GM23338 (cell line): ENCODE measurements around the gene HABP4. TPM values are rescaled to one million over a fixed set of nuclear protein-coding genes. Genes with fewer than 3 reads are reported as not detected.

Experiments
- ATAC-seq: fragments of 200-7000 bp; cut with Tn5 transposase; 3 replicates; pipeline ENCODE4 v1.9.1; 2020
- DNase-seq: peaks from one replicate; pipeline ENCODE4 v3.0.0-alpha.2; 2015; ENCODE audit warnings: low spot score
- H2AFZ ChIP-seq: fragments of 200-600 bp; sonication (generic); 2 replicates; pipeline ENCODE4 v1.8.0; 2016; ENCODE audit warnings: antibody characterized with exemption, mild to moderate bottlenecking, moderate library complexity
- H3F3A ChIP-seq: fragments of 200-600 bp; sonication (generic); replicated peaks from 2 replicates; pipeline ENCODE4 v1.8.0; 2017; ENCODE audit warnings: antibody characterized with exemption, mixed run types, low read depth
- H3K27ac ChIP-seq: fragments of 200-600 bp; sonication (generic); 2 replicates; pipeline ENCODE4 v1.6.1; 2016; ENCODE audit warnings: low read depth
- H3K27me3 ChIP-seq: fragments of 200-600 bp; sonication (generic); 2 replicates; pipeline ENCODE4 v1.8.0; 2016; ENCODE audit warnings: mild to moderate bottlenecking, mixed run types, moderate library complexity; ENCODE audit not compliant: insufficient read depth
- H3K36me3 ChIP-seq: fragments of 200-600 bp; sonication (generic); 2 replicates; pipeline ENCODE4 v1.8.0; 2016; ENCODE audit warnings: mild to moderate bottlenecking; ENCODE audit not compliant: insufficient read depth
- H3K4me1 ChIP-seq: fragments of 200-600 bp; sonication (generic); 2 replicates; pipeline ENCODE4 v1.8.0; 2016; ENCODE audit warnings: mild to moderate bottlenecking, moderate library complexity; ENCODE audit not compliant: insufficient read depth
- H3K4me2 ChIP-seq: fragments of 200-600 bp; sonication (generic); 2 replicates; pipeline ENCODE4 v1.7.1; 2017; ENCODE audit warnings: mixed run types
- H3K4me3 ChIP-seq: fragments of 200-600 bp; sonication (generic); 2 replicates; pipeline ENCODE4 v1.6.1; 2016; ENCODE audit warnings: mixed run types
- H3K79me2 ChIP-seq: fragments of 200-600 bp; sonication (generic); replicated peaks from 2 replicates; pipeline ENCODE4 v1.8.0; 2017; ENCODE audit warnings: mild to moderate bottlenecking; ENCODE audit not compliant: insufficient read depth
- H3K9me2 ChIP-seq: fragments of 200-600 bp; sonication (generic); 2 replicates; pipeline ENCODE4 v1.8.0; 2017; ENCODE audit not compliant: insufficient read depth
- H4K20me1 ChIP-seq: fragments of 200-600 bp; sonication (generic); replicated peaks from 2 replicates; pipeline ENCODE4 v1.8.0; 2017; ENCODE audit warnings: mild to moderate bottlenecking; ENCODE audit not compliant: insufficient read depth
- H3K27ac Mint-ChIP-seq: 2 replicates; pipeline ENCODE4 v1.8.0; 2020; ENCODE audit warnings: inconsistent platforms, mild to moderate bottlenecking, moderate library complexity, mixed read lengths
- H3K27me3 Mint-ChIP-seq: 3 replicates; pipeline ENCODE4 v1.8.0; 2022; ENCODE audit warnings: low read depth, mild to moderate bottlenecking, moderate library complexity, mixed read lengths, inconsistent platforms; ENCODE audit not compliant: insufficient read depth, poor library complexity
- H3K36me3 Mint-ChIP-seq: 3 replicates; pipeline ENCODE4 v1.8.0; 2021; ENCODE audit warnings: low read depth, mild to moderate bottlenecking, inconsistent platforms, moderate library complexity, mixed read lengths
- H3K4me1 Mint-ChIP-seq: 3 replicates; pipeline ENCODE4 v1.8.0; 2020; ENCODE audit warnings: mild to moderate bottlenecking, inconsistent platforms, mixed read lengths
- H3K4me3 Mint-ChIP-seq: 3 replicates; pipeline ENCODE4 v1.8.0; 2021; ENCODE audit warnings: moderate library complexity, mild to moderate bottlenecking, inconsistent platforms, mixed read lengths
- H3K9me3 Mint-ChIP-seq: 3 replicates; pipeline ENCODE4 v1.8.0; 2020; ENCODE audit warnings: moderate library complexity, mild to moderate bottlenecking, inconsistent platforms, mixed read lengths
- CREB1 ChIP-seq: fragments of 250-450 bp; sonication (Bioruptor Pico); IDR thresholded peaks from 2 replicates; pipeline ENCODE4 v1.5.0; 2020; ENCODE audit warnings: low read depth, mild to moderate bottlenecking, moderate library complexity
- EZH2 ChIP-seq: fragments of 200-600 bp; sonication (generic); IDR thresholded peaks from one replicate; pipeline ENCODE4 v1.8.0; 2017; ENCODE audit warnings: antibody characterized with exemption, mild to moderate bottlenecking, low read depth; ENCODE audit not compliant: unreplicated experiment
- EZH2phosphoT487 ChIP-seq: fragments of 200-600 bp; sonication (generic); IDR thresholded peaks from one replicate; pipeline ENCODE4 v1.8.1; 2018; ENCODE audit warnings: antibody characterized with exemption; ENCODE audit not compliant: unreplicated experiment
- JUNB ChIP-seq: IDR thresholded peaks from one replicate; pipeline ENCODE4 v1.6.1; 2016; ENCODE audit warnings: antibody characterized with exemption; ENCODE audit not compliant: unreplicated experiment
- NANOG ChIP-seq: IDR thresholded peaks from 2 replicates; pipeline ENCODE4 v1.6.1; 2016; ENCODE audit warnings: antibody characterized with exemption, borderline replicate concordance
- STAT1 ChIP-seq: IDR thresholded peaks from one replicate; pipeline ENCODE4 v1.6.1; 2016; ENCODE audit warnings: antibody characterized with exemption; ENCODE audit not compliant: unreplicated experiment
- ZNF114 ChIP-seq: fragments of 250-450 bp; sonication (Bioruptor Pico); IDR thresholded peaks from 2 replicates; pipeline ENCODE4 v1.5.0; 2020; ENCODE audit warnings: mild to moderate bottlenecking, moderate library complexity
- ZNF331 ChIP-seq: fragments of 250-450 bp; sonication (Bioruptor Pico); IDR thresholded peaks from 2 replicates; pipeline ENCODE4 v1.5.0; 2020; ENCODE audit warnings: low read depth, mild to moderate bottlenecking, moderate library complexity
- polyA plus RNA-seq: library from polyadenylated mRNA; unstranded; fragments of >200 nt; fragmentation: Nextera tagmentation; extraction: Ambion mirVana; gene quantifications from 2 replicates; pipeline ENCODE4 v1.2.1, GENCODE V29; 2016
- total RNA-seq: library from RNA; depleted of rRNA; stranded (reverse); fragments of >200 nt; shearing (Covaris generic); gene quantifications from 2 replicates; pipeline ENCODE4 v1.2.3, GENCODE V29; 2014
- TF ChIP-seq, protein P1 (sequence below): fragments of 250-450 bp; sonication (Bioruptor Pico); IDR thresholded peaks from 2 replicates; pipeline ENCODE4 v1.5.0; 2020; ENCODE audit warnings: mild to moderate bottlenecking, moderate library complexity
- TF ChIP-seq, protein P2 (sequence below): IDR thresholded peaks from 2 replicates; pipeline ENCODE4 v1.6.1; 2016; ENCODE audit warnings: antibody characterized with exemption
- TF ChIP-seq, protein P3 (sequence below): IDR thresholded peaks from one replicate; pipeline ENCODE4 v1.6.1; 2018; ENCODE audit warnings: antibody characterized with exemption; ENCODE audit not compliant: unreplicated experiment
- TF ChIP-seq, protein P4 (sequence below), 2 experiments: fragments of 200-600 bp in 1 of 2; sonication (generic) in 1 of 2; conservative IDR thresholded peaks; 2 replicates each; pipeline versions ENCODE4 v1.5.1 to v1.6.1; 2016 to 2017; ENCODE audit warnings: antibody characterized with exemption in 2 of 2, low read depth in 2 of 2, mild to moderate bottlenecking in 2 of 2, moderate library complexity in 1 of 2

The HABP4 gene
- total and polyA plus RNA-seq, 2 experiments from 2014 or later: 8.8 to 9.9 TPM

DNA sequence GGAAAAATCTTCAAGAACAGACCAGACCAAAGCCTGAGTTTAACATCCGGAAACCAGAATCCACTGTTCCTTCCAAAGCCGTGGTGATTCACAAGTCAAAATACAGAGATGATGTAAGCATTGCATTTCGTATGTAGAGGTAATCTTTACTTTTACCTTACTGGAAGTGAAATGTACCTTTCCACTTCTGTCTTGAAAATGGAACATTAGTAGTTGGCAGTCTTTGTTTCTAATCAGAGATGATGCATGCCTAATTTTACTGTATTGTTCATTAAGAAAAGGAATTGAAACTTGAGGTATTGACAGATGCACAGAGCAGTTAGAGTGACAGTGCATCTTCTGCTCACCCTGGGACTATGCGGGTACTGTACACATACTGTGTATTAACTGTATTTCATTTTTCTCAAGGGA lies 34.6 kb downstream of the HABP4 start:
- Mint-ChIP-seq H3K36me3 (peaks cover 18% of the 10 kb centered on the region; the same call in 2 of the 3 replicates), H3K4me3 (no peak overlapping the region), H3K27me3 (no peaks in the 10 kb centered on the region), H3K9me3 (no peaks in the 10 kb centered on the region; the same call in 2 of the 3 replicates), H3K27ac (no peak overlapping the region), H3K4me1 (no peaks in the 10 kb centered on the region)
- Histone ChIP-seq H3F3A (no peaks in the 10 kb centered on the region), H3K36me3 (no peaks in the 10 kb centered on the region), H3K4me1 (no peaks in the 10 kb centered on the region), H2AFZ (no peak overlapping the region), H3K4me2 (no peak overlapping the region), H3K4me3 (no peak overlapping the region), H4K20me1 (no peaks in the 10 kb centered on the region), H3K27me3 (no peaks in the 10 kb centered on the region), H3K79me2 (no peaks in the 10 kb centered on the region), H3K27ac (no peak overlapping the region), H3K9me2 (no peaks in the 10 kb centered on the region)
- no peak for DNase-seq
- no peak for ATAC-seq
- no peak for TF ChIP-seq STAT1
- no peak for TF ChIP-seq EZH2phosphoT487
- TF ChIP-seq, protein P1, sequence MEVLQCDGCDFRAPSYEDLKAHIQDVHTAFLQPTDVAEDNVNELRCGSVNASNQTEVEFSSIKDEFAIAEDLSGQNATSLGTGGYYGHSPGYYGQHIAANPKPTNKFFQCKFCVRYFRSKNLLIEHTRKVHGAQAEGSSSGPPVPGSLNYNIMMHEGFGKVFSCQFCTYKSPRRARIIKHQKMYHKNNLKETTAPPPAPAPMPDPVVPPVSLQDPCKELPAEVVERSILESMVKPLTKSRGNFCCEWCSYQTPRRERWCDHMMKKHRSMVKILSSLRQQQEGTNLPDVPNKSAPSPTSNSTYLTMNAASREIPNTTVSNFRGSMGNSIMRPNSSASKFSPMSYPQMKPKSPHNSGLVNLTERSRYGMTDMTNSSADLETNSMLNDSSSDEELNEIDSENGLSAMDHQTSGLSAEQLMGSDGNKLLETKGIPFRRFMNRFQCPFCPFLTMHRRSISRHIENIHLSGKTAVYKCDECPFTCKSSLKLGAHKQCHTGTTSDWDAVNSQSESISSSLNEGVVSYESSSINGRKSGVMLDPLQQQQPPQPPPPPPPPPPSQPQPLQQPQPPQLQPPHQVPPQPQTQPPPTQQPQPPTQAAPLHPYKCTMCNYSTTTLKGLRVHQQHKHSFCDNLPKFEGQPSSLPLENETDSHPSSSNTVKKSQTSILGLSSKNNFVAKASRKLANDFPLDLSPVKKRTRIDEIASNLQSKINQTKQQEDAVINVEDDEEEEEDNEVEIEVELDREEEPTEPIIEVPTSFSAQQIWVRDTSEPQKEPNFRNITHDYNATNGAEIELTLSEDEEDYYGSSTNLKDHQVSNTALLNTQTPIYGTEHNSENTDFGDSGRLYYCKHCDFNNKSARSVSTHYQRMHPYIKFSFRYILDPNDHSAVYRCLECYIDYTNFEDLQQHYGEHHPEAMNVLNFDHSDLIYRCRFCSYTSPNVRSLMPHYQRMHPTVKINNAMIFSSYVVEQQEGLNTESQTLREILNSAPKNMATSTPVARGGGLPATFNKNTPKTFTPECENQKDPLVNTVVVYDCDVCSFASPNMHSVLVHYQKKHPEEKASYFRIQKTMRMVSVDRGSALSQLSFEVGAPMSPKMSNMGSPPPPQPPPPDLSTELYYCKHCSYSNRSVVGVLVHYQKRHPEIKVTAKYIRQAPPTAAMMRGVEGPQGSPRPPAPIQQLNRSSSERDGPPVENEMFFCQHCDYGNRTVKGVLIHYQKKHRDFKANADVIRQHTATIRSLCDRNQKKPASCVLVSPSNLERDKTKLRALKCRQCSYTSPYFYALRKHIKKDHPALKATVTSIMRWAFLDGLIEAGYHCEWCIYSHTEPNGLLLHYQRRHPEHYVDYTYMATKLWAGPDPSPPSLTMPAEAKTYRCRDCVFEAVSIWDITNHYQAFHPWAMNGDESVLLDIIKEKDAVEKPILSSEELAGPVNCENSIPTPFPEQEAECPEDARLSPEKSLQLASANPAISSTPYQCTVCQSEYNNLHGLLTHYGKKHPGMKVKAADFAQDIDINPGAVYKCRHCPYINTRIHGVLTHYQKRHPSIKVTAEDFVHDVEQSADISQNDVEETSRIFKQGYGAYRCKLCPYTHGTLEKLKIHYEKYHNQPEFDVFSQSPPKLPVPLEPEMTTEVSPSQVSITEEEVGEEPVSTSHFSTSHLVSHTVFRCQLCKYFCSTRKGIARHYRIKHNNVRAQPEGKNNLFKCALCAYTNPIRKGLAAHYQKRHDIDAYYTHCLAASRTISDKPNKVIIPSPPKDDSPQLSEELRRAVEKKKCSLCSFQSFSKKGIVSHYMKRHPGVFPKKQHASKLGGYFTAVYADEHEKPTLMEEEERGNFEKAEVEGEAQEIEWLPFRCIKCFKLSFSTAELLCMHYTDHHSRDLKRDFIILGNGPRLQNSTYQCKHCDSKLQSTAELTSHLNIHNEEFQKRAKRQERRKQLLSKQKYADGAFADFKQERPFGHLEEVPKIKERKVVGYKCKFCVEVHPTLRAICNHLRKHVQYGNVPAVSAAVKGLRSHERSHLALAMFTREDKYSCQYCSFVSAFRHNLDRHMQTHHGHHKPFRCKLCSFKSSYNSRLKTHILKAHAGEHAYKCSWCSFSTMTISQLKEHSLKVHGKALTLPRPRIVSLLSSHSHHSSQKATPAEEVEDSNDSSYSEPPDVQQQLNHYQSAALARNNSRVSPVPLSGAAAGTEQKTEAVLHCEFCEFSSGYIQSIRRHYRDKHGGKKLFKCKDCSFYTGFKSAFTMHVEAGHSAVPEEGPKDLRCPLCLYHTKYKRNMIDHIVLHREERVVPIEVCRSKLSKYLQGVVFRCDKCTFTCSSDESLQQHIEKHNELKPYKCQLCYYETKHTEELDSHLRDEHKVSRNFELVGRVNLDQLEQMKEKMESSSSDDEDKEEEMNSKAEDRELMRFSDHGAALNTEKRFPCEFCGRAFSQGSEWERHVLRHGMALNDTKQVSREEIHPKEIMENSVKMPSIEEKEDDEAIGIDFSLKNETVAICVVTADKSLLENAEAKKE (CRISPR knock-in tag): no peak
- no peak for TF ChIP-seq NANOG
- TF ChIP-seq, protein P2, sequence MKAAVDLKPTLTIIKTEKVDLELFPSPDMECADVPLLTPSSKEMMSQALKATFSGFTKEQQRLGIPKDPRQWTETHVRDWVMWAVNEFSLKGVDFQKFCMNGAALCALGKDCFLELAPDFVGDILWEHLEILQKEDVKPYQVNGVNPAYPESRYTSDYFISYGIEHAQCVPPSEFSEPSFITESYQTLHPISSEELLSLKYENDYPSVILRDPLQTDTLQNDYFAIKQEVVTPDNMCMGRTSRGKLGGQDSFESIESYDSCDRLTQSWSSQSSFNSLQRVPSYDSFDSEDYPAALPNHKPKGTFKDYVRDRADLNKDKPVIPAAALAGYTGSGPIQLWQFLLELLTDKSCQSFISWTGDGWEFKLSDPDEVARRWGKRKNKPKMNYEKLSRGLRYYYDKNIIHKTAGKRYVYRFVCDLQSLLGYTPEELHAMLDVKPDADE: no peak
- TF ChIP-seq, protein P3, sequence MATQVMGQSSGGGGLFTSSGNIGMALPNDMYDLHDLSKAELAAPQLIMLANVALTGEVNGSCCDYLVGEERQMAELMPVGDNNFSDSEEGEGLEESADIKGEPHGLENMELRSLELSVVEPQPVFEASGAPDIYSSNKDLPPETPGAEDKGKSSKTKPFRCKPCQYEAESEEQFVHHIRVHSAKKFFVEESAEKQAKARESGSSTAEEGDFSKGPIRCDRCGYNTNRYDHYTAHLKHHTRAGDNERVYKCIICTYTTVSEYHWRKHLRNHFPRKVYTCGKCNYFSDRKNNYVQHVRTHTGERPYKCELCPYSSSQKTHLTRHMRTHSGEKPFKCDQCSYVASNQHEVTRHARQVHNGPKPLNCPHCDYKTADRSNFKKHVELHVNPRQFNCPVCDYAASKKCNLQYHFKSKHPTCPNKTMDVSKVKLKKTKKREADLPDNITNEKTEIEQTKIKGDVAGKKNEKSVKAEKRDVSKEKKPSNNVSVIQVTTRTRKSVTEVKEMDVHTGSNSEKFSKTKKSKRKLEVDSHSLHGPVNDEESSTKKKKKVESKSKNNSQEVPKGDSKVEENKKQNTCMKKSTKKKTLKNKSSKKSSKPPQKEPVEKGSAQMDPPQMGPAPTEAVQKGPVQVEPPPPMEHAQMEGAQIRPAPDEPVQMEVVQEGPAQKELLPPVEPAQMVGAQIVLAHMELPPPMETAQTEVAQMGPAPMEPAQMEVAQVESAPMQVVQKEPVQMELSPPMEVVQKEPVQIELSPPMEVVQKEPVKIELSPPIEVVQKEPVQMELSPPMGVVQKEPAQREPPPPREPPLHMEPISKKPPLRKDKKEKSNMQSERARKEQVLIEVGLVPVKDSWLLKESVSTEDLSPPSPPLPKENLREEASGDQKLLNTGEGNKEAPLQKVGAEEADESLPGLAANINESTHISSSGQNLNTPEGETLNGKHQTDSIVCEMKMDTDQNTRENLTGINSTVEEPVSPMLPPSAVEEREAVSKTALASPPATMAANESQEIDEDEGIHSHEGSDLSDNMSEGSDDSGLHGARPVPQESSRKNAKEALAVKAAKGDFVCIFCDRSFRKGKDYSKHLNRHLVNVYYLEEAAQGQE: no peak
- no peak for TF ChIP-seq ZNF114
- no peak for TF ChIP-seq JUNB
- TF ChIP-seq, protein P4, sequence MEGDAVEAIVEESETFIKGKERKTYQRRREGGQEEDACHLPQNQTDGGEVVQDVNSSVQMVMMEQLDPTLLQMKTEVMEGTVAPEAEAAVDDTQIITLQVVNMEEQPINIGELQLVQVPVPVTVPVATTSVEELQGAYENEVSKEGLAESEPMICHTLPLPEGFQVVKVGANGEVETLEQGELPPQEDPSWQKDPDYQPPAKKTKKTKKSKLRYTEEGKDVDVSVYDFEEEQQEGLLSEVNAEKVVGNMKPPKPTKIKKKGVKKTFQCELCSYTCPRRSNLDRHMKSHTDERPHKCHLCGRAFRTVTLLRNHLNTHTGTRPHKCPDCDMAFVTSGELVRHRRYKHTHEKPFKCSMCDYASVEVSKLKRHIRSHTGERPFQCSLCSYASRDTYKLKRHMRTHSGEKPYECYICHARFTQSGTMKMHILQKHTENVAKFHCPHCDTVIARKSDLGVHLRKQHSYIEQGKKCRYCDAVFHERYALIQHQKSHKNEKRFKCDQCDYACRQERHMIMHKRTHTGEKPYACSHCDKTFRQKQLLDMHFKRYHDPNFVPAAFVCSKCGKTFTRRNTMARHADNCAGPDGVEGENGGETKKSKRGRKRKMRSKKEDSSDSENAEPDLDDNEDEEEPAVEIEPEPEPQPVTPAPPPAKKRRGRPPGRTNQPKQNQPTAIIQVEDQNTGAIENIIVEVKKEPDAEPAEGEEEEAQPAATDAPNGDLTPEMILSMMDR (conservative IDR thresholded peaks at IDR 0.05; ENCODE audit: low read depth in 2 of 2): no peak
- TF ChIP-seq ZNF331 (CRISPR knock-in tag): no peak
- no peak for TF ChIP-seq CREB1 (CRISPR knock-in tag)
- no peak for TF ChIP-seq EZH2
